Activated CD4-positive, CD25-positive, alpha-beta regulatory T cell (primary cell): Measurements from ENCODE around the gene CLEC4G.
A peak's percentile ranks its signal among the peaks of the same experiment; 100 is the strongest.
"Not testable (repeated sequence)": the region's sequence is repeated elsewhere in the genome, so short reads cannot be mapped to it uniquely, and the experiment has no call there.

Experiments used
- DNase-seq, 4 experiments: peaks; one replicate each; lab custom pipeline; 2025; lab: John Stamatoyannopoulos, UW

The CLEC4G gene

GRCh38 chr19:7732045-7732444 is at the start of gene CLEC4G:
TSS of gene CLEC4G (minus strand) at chr19:7732110. CDS start at chr19:7732102, 8 bp downstream.
- DNase-seq = no peak

- no peak for DNase-seq
Measured at GRCh38 chr19:7781157-7781556, 49.2 kb upstream of the CLEC4G start.

- DNase-seq = no peak
Measured at GRCh38 chr19:7779631-7780486, 47.9 kb upstream of the CLEC4G start.

GRCh38 chr19:7778081-7778480 is 46.2 kb upstream of the CLEC4G start:
- DNase-seq = no peak

GRCh38 chr19:7775761-7776160 is 43.9 kb upstream of the CLEC4G start:
- DNase-seq = no peak

- DNase-seq = no peak
Measured at GRCh38 chr19:7773841-7774240, 41.9 kb upstream of the CLEC4G start.

- DNase-seq = no peak
Measured at GRCh38 chr19:7772752-7773291, 40.9 kb upstream of the CLEC4G start.

GRCh38 chr19:7771072-7771471 is 39.2 kb upstream of the CLEC4G start:
- DNase-seq = no peak

- no peak for DNase-seq
Measured at GRCh38 chr19:7769171-7769570, 37.3 kb upstream of the CLEC4G start.

GRCh38 chr19:7767487-7767886 is 35.6 kb upstream of the CLEC4G start:
- DNase-seq = no peak

- DNase-seq = no peak
Measured at GRCh38 chr19:7766535-7766934, 34.6 kb upstream of the CLEC4G start.

GRCh38 chr19:7765043-7765442 is 33.1 kb upstream of the CLEC4G start:
- not testable (repeated sequence) for DNase-seq

- DNase-seq = not testable (repeated sequence)
Measured at GRCh38 chr19:7764157-7764556, 32.2 kb upstream of the CLEC4G start.

GRCh38 chr19:7763696-7764095 is 31.8 kb upstream of the CLEC4G start:
- DNase-seq = no peak

GRCh38 chr19:7762719-7763293 is 30.9 kb upstream of the CLEC4G start, which contains the start of gene CLEC4M:
TSS of gene CLEC4M (plus strand) at chr19:7763243. CDS start at chr19:7763267, 24 bp downstream.
- DNase-seq = no peak

- DNase-seq = no peak
Measured at GRCh38 chr19:7759156-7759555, 27.2 kb upstream of the CLEC4G start.

GRCh38 chr19:7757358-7757757 is 25.4 kb upstream of the CLEC4G start:
- DNase-seq = no peak

- DNase-seq = no peak
Measured at GRCh38 chr19:7756258-7756657, 24.3 kb upstream of the CLEC4G start.

GRCh38 chr19:7751157-7751783 is 19.4 kb upstream of the CLEC4G start:
- peak in 1 of 4 experiments; percentile 36 for DNase-seq

GRCh38 chr19:7748756-7749155 is 16.8 kb upstream of the CLEC4G start:
- no peak for DNase-seq

- no peak for DNase-seq
Measured at GRCh38 chr19:7748171-7748570, 16.3 kb upstream of the CLEC4G start.
